ENCODE results near the gene E2F6.

The E2F6 gene

DNA sequence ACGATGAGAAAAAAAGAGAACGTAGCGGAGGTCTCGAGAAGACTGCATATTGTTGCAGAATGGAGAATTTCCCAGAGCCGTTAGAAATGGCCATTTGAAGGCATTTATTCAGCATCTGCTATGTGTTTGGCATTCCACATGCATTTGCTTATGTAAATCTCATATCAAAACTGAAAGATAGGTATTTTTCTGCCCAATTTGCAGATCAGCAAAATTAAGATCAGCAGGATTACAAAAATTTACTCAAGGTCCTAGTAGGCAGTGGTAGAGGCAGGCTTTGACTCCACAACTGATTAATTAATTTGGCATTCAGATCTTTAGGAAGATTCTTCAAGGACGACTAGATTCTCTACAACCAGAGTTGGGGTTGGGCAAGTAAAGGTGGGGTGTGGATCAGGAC lies 1.8 kb upstream of the E2F6 start:
- TF ChIP-seq TEAD4 (IDR thresholded peaks at IDR 0.05) (no peak), RAD21 (IDR thresholded peaks at IDR 0.05; ENCODE audit: low read depth) (no peak)

DNA sequence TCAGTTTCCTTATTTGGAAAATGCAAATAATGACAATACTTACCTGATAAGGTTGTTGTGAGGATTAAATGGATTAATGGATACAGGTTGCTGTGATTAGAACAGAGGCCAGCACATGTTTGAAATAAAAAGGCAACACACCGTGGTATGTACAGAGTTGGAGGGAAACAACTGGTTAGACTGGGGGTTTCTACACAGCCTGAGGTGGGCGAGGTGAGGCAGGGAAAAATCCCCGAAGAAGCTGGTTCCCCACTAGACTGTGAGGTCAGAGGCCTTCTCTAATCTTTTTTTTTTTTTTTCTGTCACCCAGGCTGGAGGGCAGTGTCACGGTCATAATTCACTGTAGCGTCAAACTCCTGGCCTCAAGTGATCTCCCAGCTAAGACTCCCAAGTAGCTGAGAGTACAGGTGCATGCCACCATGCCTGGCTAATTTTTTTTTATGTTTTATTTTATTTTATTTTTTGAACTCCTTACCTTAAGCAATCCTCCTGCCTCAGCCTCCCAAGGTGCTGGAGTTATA lies 1.2 kb upstream of the E2F6 start:
- TF ChIP-seq TEAD4 (IDR thresholded peaks at IDR 0.05) (no peak), FOXM1 (IDR thresholded peaks at IDR 0.05; ENCODE audit: borderline replicate concordance, low read depth) (no peak), EP300 (IDR thresholded peaks at IDR 0.05; ENCODE audit: borderline replicate concordance) (no peak), NFIC (IDR thresholded peaks at IDR 0.05) (no peak), TCF12 (IDR thresholded peaks at IDR 0.05; ENCODE audit: low read depth) (no peak), EGR1 (IDR thresholded peaks at IDR 0.05) (no peak), ZBTB7A (IDR thresholded peaks at IDR 0.05; ENCODE audit: low read depth) (no peak), CREB1 (IDR thresholded peaks at IDR 0.05; ENCODE audit: low read depth) (no peak), TAF1 (IDR thresholded peaks at IDR 0.05; ENCODE audit: low read depth) (no peak), YY1 (IDR thresholded peaks at IDR 0.05; ENCODE audit: low read depth) (no peak)
- TF ChIP-seq, protein P1, sequence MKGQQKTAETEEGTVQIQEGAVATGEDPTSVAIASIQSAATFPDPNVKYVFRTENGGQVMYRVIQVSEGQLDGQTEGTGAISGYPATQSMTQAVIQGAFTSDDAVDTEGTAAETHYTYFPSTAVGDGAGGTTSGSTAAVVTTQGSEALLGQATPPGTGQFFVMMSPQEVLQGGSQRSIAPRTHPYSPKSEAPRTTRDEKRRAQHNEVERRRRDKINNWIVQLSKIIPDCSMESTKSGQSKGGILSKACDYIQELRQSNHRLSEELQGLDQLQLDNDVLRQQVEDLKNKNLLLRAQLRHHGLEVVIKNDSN (IDR thresholded peaks at IDR 0.05), result no peak
- TF ChIP-seq, protein P2, sequence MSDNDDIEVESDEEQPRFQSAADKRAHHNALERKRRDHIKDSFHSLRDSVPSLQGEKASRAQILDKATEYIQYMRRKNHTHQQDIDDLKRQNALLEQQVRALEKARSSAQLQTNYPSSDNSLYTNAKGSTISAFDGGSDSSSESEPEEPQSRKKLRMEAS (IDR thresholded peaks at IDR 0.05), result no peak
- TF ChIP-seq, protein P3, sequence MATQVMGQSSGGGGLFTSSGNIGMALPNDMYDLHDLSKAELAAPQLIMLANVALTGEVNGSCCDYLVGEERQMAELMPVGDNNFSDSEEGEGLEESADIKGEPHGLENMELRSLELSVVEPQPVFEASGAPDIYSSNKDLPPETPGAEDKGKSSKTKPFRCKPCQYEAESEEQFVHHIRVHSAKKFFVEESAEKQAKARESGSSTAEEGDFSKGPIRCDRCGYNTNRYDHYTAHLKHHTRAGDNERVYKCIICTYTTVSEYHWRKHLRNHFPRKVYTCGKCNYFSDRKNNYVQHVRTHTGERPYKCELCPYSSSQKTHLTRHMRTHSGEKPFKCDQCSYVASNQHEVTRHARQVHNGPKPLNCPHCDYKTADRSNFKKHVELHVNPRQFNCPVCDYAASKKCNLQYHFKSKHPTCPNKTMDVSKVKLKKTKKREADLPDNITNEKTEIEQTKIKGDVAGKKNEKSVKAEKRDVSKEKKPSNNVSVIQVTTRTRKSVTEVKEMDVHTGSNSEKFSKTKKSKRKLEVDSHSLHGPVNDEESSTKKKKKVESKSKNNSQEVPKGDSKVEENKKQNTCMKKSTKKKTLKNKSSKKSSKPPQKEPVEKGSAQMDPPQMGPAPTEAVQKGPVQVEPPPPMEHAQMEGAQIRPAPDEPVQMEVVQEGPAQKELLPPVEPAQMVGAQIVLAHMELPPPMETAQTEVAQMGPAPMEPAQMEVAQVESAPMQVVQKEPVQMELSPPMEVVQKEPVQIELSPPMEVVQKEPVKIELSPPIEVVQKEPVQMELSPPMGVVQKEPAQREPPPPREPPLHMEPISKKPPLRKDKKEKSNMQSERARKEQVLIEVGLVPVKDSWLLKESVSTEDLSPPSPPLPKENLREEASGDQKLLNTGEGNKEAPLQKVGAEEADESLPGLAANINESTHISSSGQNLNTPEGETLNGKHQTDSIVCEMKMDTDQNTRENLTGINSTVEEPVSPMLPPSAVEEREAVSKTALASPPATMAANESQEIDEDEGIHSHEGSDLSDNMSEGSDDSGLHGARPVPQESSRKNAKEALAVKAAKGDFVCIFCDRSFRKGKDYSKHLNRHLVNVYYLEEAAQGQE (IDR thresholded peaks at IDR 0.05; ENCODE audit: low read depth), result no peak

DNA sequence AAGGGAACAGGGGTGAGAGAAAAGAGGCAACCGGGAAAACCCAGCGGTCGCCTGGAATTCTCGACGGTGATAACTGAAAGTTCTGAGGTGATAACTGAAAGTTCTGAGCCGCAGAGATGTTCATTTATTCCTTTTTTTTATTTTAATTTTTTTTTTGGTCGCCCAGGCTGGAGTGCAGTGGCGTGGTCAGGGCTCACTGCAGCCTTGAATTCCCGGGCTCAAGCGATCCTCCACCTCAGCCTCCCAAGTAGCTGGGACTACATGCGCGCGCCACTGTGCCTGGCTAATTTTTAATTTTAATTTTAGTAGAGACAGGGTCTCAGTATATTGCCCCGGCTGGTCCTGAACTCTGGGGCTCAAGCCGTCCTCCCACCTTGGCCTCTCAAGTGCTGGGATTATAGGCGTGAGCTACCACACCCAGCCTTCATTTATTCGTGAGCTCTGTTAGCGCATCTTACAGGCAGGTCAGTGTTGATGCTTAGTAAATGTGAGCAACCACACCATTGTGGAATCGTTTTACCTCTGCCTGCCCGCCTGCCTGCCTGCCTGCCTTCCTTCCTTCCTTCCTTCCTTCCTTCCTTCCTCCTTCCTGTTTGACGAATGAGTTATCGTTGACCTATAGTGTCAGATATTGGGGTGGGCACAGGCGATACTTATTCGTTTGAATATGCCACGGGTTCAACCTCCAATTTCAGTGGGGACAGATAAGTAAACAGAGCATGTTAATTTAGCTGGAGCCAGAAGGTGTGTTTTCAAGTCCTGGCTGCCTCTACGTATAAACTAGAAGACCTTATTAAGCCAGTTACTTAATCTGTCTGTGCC lies 557 bp upstream of the E2F6 start:
- no peak for TF ChIP-seq YY1 (IDR thresholded peaks at IDR 0.05; ENCODE audit: low read depth)
- no peak for TF ChIP-seq TCF12 (IDR thresholded peaks at IDR 0.05; ENCODE audit: low read depth)
- TF ChIP-seq, protein P1 (IDR thresholded peaks at IDR 0.05), result no peak
- no peak for TF ChIP-seq CREB1 (IDR thresholded peaks at IDR 0.05; ENCODE audit: low read depth)
- no peak for TF ChIP-seq EGR1 (IDR thresholded peaks at IDR 0.05)
- TF ChIP-seq, protein P3 (IDR thresholded peaks at IDR 0.05; ENCODE audit: low read depth), result no peak
- no peak for TF ChIP-seq RAD21 (IDR thresholded peaks at IDR 0.05; ENCODE audit: low read depth)
- TF ChIP-seq TAF1 (IDR thresholded peaks at IDR 0.05; ENCODE audit: low read depth), result no peak
- TF ChIP-seq NFIC (IDR thresholded peaks at IDR 0.05), result no peak
- TF ChIP-seq, protein P2 (IDR thresholded peaks at IDR 0.05), result no peak
- TF ChIP-seq TEAD4 (IDR thresholded peaks at IDR 0.05), result no peak
- no peak for TF ChIP-seq ZBTB7A (IDR thresholded peaks at IDR 0.05; ENCODE audit: low read depth)
- no peak for TF ChIP-seq FOXM1 (IDR thresholded peaks at IDR 0.05; ENCODE audit: borderline replicate concordance, low read depth)
- TF ChIP-seq CEBPB (IDR thresholded peaks at IDR 0.05), result no peak
- no peak for TF ChIP-seq EP300 (IDR thresholded peaks at IDR 0.05; ENCODE audit: borderline replicate concordance)

DNA sequence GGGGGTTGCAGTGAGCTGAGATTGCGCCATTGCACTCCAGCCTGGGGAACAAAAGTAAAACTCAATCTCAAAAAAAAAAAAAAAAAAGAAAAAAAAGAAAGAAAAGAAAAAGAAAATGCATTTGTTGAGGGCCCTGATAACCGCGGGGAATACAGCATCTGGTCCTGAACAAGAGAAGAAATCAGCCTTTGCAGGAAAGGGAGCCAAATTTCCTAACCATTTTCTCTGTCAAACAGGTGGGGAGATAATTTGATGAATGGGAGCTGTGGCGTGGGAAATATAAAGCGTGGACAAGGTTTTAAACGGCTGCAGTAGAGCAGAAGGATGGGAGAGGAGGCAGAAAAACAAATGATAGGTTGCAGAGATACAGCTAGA lies 864 bp downstream of the E2F6 start:
- no peak for TF ChIP-seq EP300 (IDR thresholded peaks at IDR 0.05; ENCODE audit: borderline replicate concordance)
- TF ChIP-seq NFIC (IDR thresholded peaks at IDR 0.05), result no peak
- TF ChIP-seq FOXM1 (IDR thresholded peaks at IDR 0.05; ENCODE audit: borderline replicate concordance, low read depth), result no peak
- no peak for TF ChIP-seq TCF12 (IDR thresholded peaks at IDR 0.05; ENCODE audit: low read depth)
- TF ChIP-seq YY1 (IDR thresholded peaks at IDR 0.05; ENCODE audit: low read depth), result no peak
- no peak for TF ChIP-seq TEAD4 (IDR thresholded peaks at IDR 0.05)
- no peak for TF ChIP-seq TAF1 (IDR thresholded peaks at IDR 0.05; ENCODE audit: low read depth)
- no peak for TF ChIP-seq CEBPB (IDR thresholded peaks at IDR 0.05)
- TF ChIP-seq, protein P3 (IDR thresholded peaks at IDR 0.05; ENCODE audit: low read depth), result no peak
- TF ChIP-seq, protein P2 (IDR thresholded peaks at IDR 0.05), result no peak
- TF ChIP-seq, protein P1 (IDR thresholded peaks at IDR 0.05), result no peak
- no peak for TF ChIP-seq CREB1 (IDR thresholded peaks at IDR 0.05; ENCODE audit: low read depth)
- TF ChIP-seq EGR1 (IDR thresholded peaks at IDR 0.05), result no peak
- no peak for TF ChIP-seq RAD21 (IDR thresholded peaks at IDR 0.05; ENCODE audit: low read depth)

Measured in Ishikawa (cell line).